GM23338 (cell line): ENCODE results near the gene LRP4.

Experiments
- CREB1 ChIP-seq: fragments of 250-450 bp; sonication (Bioruptor Pico); IDR thresholded peaks from 2 replicates; pipeline ENCODE4 v1.5.0; 2020; ENCODE audit warnings: low read depth, mild to moderate bottlenecking, moderate library complexity
- EZH2 ChIP-seq: fragments of 200-600 bp; sonication (generic); IDR thresholded peaks from one replicate; pipeline ENCODE4 v1.8.0; 2017; ENCODE audit warnings: antibody characterized with exemption, mild to moderate bottlenecking, low read depth; ENCODE audit not compliant: unreplicated experiment
- EZH2phosphoT487 ChIP-seq: fragments of 200-600 bp; sonication (generic); IDR thresholded peaks from one replicate; pipeline ENCODE4 v1.8.1; 2018; ENCODE audit warnings: antibody characterized with exemption; ENCODE audit not compliant: unreplicated experiment
- JUNB ChIP-seq: IDR thresholded peaks from one replicate; pipeline ENCODE4 v1.6.1; 2016; ENCODE audit warnings: antibody characterized with exemption; ENCODE audit not compliant: unreplicated experiment
- POLR2AphosphoS5 ChIP-seq: IDR thresholded peaks from 2 replicates; pipeline ENCODE4 v1.6.1; 2016; ENCODE audit warnings: antibody characterized with exemption, low read depth
- TF ChIP-seq, protein P1 (sequence below), 2 experiments: fragments of 200-600 bp in 1 of 2; sonication (generic) in 1 of 2; conservative IDR thresholded peaks; 2 replicates each; pipeline versions ENCODE4 v1.5.1 to v1.6.1; 2016 to 2017; ENCODE audit warnings: antibody characterized with exemption in 2 of 2, low read depth in 2 of 2, mild to moderate bottlenecking in 2 of 2, moderate library complexity in 1 of 2
- TF ChIP-seq, protein P2 (sequence below): IDR thresholded peaks from one replicate; pipeline ENCODE4 v1.6.1; 2018; ENCODE audit warnings: antibody characterized with exemption; ENCODE audit not compliant: unreplicated experiment
- TF ChIP-seq, protein P3 (sequence below): IDR thresholded peaks from 2 replicates; pipeline ENCODE4 v1.6.1; 2016; ENCODE audit warnings: antibody characterized with exemption

DNA sequence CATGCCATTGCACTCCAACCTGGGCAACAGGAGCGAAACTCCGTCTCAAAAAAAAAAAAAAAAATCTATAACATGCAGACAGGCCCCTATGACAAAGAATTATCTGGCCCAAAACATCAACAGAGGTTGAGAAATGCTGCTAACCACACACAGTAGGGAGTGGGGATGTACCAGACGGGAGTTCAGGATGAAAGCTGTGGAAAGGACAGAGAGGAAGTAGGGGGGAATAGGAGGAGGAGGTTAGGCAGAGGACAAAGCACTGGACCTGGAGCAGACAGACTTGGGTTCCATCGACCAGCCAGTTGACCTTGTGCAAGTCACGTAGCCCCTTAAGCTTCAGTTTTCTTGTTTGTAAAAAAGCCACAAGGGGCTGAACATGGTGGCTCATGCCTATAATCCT lies 12.5 kb downstream of the LRP4 start:
- TF ChIP-seq, protein P1, sequence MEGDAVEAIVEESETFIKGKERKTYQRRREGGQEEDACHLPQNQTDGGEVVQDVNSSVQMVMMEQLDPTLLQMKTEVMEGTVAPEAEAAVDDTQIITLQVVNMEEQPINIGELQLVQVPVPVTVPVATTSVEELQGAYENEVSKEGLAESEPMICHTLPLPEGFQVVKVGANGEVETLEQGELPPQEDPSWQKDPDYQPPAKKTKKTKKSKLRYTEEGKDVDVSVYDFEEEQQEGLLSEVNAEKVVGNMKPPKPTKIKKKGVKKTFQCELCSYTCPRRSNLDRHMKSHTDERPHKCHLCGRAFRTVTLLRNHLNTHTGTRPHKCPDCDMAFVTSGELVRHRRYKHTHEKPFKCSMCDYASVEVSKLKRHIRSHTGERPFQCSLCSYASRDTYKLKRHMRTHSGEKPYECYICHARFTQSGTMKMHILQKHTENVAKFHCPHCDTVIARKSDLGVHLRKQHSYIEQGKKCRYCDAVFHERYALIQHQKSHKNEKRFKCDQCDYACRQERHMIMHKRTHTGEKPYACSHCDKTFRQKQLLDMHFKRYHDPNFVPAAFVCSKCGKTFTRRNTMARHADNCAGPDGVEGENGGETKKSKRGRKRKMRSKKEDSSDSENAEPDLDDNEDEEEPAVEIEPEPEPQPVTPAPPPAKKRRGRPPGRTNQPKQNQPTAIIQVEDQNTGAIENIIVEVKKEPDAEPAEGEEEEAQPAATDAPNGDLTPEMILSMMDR (conservative IDR thresholded peaks at IDR 0.05; ENCODE audit: low read depth in 2 of 2) = no peak
- TF ChIP-seq EZH2 (no peak), EZH2phosphoT487 (no peak), CREB1 (no peak), POLR2AphosphoS5 (no peak), JUNB (no peak)
- TF ChIP-seq, protein P2, sequence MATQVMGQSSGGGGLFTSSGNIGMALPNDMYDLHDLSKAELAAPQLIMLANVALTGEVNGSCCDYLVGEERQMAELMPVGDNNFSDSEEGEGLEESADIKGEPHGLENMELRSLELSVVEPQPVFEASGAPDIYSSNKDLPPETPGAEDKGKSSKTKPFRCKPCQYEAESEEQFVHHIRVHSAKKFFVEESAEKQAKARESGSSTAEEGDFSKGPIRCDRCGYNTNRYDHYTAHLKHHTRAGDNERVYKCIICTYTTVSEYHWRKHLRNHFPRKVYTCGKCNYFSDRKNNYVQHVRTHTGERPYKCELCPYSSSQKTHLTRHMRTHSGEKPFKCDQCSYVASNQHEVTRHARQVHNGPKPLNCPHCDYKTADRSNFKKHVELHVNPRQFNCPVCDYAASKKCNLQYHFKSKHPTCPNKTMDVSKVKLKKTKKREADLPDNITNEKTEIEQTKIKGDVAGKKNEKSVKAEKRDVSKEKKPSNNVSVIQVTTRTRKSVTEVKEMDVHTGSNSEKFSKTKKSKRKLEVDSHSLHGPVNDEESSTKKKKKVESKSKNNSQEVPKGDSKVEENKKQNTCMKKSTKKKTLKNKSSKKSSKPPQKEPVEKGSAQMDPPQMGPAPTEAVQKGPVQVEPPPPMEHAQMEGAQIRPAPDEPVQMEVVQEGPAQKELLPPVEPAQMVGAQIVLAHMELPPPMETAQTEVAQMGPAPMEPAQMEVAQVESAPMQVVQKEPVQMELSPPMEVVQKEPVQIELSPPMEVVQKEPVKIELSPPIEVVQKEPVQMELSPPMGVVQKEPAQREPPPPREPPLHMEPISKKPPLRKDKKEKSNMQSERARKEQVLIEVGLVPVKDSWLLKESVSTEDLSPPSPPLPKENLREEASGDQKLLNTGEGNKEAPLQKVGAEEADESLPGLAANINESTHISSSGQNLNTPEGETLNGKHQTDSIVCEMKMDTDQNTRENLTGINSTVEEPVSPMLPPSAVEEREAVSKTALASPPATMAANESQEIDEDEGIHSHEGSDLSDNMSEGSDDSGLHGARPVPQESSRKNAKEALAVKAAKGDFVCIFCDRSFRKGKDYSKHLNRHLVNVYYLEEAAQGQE = no peak
- TF ChIP-seq, protein P3, sequence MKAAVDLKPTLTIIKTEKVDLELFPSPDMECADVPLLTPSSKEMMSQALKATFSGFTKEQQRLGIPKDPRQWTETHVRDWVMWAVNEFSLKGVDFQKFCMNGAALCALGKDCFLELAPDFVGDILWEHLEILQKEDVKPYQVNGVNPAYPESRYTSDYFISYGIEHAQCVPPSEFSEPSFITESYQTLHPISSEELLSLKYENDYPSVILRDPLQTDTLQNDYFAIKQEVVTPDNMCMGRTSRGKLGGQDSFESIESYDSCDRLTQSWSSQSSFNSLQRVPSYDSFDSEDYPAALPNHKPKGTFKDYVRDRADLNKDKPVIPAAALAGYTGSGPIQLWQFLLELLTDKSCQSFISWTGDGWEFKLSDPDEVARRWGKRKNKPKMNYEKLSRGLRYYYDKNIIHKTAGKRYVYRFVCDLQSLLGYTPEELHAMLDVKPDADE = no peak
